ENCODE results near the gene ADAMTSL3. TPM values are rescaled to one million over a fixed set of nuclear protein-coding genes. Genes with fewer than 3 reads are reported as not detected.

ADAMTSL3 gene
- polyA plus RNA-seq, 1 experiment = not detected

- POLR2A ChIA-PET = no interaction called here
- CTCF ChIA-PET = no interaction called here
- H3K36me3 ChIP-seq (ENCODE audit: control insufficient read depth, insufficient read depth, low read length) = no peaks in the 10 kb centered on the region
Observed at GRCh38 chr15:83810110-83810509, 156.2 kb downstream of the ADAMTSL3 start.

DNA sequence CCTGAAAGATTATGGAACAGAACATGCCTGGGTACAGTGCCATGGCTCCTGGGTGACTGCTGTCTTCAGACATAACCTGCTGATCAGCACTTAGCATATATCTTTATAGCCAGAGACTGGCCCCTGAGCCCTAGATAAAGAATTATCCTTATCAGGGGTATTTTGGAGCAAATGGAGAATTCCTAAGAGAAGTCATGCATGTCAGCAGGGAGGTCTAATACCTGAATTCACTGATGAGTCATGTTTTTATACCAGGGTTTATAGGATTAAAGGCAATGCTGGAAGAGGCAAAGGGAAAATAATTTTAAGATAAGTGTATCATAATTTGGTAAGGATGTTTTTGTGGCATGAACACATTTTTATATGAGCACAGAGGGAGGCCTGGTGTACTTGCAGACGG, 159.8 kb downstream of the ADAMTSL3 start:
- Histone ChIP-seq H3K4me3 (ENCODE audit: low read depth, low read length) (no peak overlapping the region), H3K27me3 (ENCODE audit: control insufficient read depth, insufficient read depth, low read length) (no peaks in the 10 kb centered on the region), H3K36me3 (ENCODE audit: control insufficient read depth, insufficient read depth, low read length) (no peaks in the 10 kb centered on the region)
- no peak for TF ChIP-seq CTCF (IDR thresholded peaks at IDR 0.05; ENCODE audit: insufficient read depth, low read depth, low read length)
- POLR2A ChIA-PET = no interaction called here
- CTCF ChIA-PET = no interaction called here
- DNase-seq (ENCODE audit: low read depth) = no peak

More at GRCh38 chr15:83810110-83810509, 156.2 kb downstream of the ADAMTSL3 start:
- Histone ChIP-seq H3K27me3 (ENCODE audit: control insufficient read depth, insufficient read depth, low read length) (no peaks in the 10 kb centered on the region), H3K4me3 (ENCODE audit: low read depth, low read length) (no peak overlapping the region)
- DNase-seq (ENCODE audit: low read depth) = no peak
- TF ChIP-seq CTCF (IDR thresholded peaks at IDR 0.05; ENCODE audit: insufficient read depth, low read depth, low read length) = no peak

DNA sequence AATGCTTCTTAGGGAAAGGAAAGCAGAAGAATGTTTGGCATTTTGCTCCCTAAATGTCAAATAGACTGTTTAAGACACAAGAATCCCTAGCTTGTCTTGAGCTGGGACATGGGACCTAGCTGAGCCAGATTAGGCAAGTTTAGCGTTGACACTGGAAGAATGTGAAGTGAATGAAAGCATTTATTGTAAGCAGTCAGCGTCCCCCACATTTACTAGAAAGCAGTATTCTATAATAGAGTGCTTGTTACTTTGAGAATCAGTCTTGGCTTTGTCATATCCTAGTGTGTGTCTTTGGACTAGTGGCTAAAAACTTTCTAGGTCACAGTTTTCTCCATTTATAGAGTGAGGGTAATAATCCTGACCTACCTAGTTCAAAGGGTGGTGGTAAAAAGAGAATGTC, 161.6 kb downstream of the ADAMTSL3 start:
- no peak for TF ChIP-seq CTCF (IDR thresholded peaks at IDR 0.05; ENCODE audit: insufficient read depth, low read depth, low read length)
- CTCF ChIA-PET = no interaction called here

DNA sequence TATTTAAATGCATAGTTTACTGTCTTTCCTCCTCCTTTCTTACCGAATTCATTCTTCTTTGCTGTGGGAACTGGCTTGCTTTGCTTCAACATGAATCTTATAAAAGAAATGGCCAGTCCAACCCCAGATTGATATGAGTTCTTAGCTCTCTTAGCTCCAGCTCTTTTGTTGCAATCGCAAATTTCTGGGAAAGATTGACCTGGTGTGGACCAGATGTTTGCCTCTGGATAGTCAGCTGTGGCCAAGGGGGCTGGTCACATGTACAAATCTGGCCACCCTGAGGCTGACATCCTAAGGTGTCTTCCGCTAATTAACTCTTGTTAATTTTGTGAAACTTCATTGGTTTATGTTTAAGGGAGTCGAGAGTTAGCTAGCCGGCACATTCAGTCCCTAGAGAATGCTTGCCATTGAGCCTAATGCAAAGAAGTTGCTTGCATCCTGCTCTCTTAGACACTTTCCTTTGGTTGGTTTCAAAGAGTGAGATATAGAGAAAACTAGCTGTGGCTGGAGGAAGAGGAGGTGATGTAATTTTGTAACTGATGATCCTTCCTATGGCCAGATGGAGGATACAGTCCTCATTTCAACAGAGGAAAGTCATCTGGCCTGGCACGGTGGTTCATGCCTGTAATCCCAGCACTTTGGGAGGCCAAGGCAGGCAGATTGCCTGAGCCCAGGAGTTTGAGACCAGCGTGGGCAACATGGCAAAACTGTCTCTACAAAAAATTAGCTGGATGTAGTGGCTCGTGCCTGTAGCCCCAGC, 162.4 kb downstream of the ADAMTSL3 start:
- Histone ChIP-seq H3K4me3 (ENCODE audit: low read depth, low read length) (no peak overlapping the region), H3K27me3 (ENCODE audit: control insufficient read depth, insufficient read depth, low read length) (no peaks in the 10 kb centered on the region), H3K36me3 (ENCODE audit: control insufficient read depth, insufficient read depth, low read length) (no peaks in the 10 kb centered on the region)
- no peak for TF ChIP-seq CTCF (IDR thresholded peaks at IDR 0.05; ENCODE audit: insufficient read depth, low read depth, low read length)
- ChIA-PET CTCF (no interaction called here), POLR2A (no interaction called here)
- no peak for DNase-seq (ENCODE audit: low read depth)

More for the DNA sequence above, 161.6 kb downstream of the ADAMTSL3 start:
- H3K4me3 ChIP-seq (ENCODE audit: low read depth, low read length) = no peak overlapping the region
- no peak for DNase-seq (ENCODE audit: low read depth)
- no peaks in the 10 kb centered on the region for H3K27me3 ChIP-seq (ENCODE audit: control insufficient read depth, insufficient read depth, low read length)
- H3K36me3 ChIP-seq (ENCODE audit: control insufficient read depth, insufficient read depth, low read length) = no peaks in the 10 kb centered on the region
- POLR2A ChIA-PET = no interaction called here

- no peak for TF ChIP-seq CTCF (IDR thresholded peaks at IDR 0.05; ENCODE audit: insufficient read depth, low read depth, low read length)
- ChIA-PET CTCF (no interaction called here), POLR2A (no interaction called here)
- H3K4me3 ChIP-seq (ENCODE audit: low read depth, low read length) = no peak overlapping the region
- H3K27me3 ChIP-seq (ENCODE audit: control insufficient read depth, insufficient read depth, low read length) = no peaks in the 10 kb centered on the region
- no peak for DNase-seq (ENCODE audit: low read depth)
- H3K36me3 ChIP-seq (ENCODE audit: control insufficient read depth, insufficient read depth, low read length) = no peaks in the 10 kb centered on the region
Observed at GRCh38 chr15:83818591-83818990, 164.7 kb downstream of the ADAMTSL3 start.

Measured in BJ (cell line).